Kidney tubule cell (primary cell): ENCODE measurements around the gene RNF41.

Source experiments
- DNase-seq: peaks from one replicate; pipeline ENCODE4 v3.0.0-alpha.2; 2018; ENCODE audit warnings: low spot score

The RNF41 gene

GRCh38 chr12:56152756-56153677 is 68.7 kb downstream of the RNF41 start:
- no peak for DNase-seq
